GM12865 (cell line): ENCODE measurements around the gene KRABD2.

Source experiments
- DNase-seq: peaks from one replicate; pipeline ENCODE4 v3.0.0; 2010; ENCODE audit warnings: low read depth
- H3K4me3 ChIP-seq: 2 replicates; pipeline ENCODE4 v1.5.1; 2011; ENCODE audit warnings: mild to moderate bottlenecking, low read depth, low read length, control low read depth
- CTCF ChIP-seq: IDR thresholded peaks from 2 replicates; pipeline ENCODE4 v1.5.1; 2011; ENCODE audit warnings: low read length, control low read depth, low read depth, inconsistent platforms; ENCODE audit not compliant: insufficient read depth; ENCODE audit errors: missing control alignments

The KRABD2 gene

GRCh38 chr17:8413938-8414337 is 37.4 kb upstream of the KRABD2 start:
- TF ChIP-seq CTCF = no peak

GRCh38 chr17:8413328-8413727 is 36.8 kb upstream of the KRABD2 start:
- DNase-seq = no peak
- no peak for TF ChIP-seq CTCF
- no peak overlapping the region for H3K4me3 ChIP-seq

More at GRCh38 chr17:8413938-8414337, 37.4 kb upstream of the KRABD2 start:
- no peak overlapping the region for H3K4me3 ChIP-seq
- DNase-seq = no peak

GRCh38 chr17:8412089-8412488 is 35.6 kb upstream of the KRABD2 start:
- DNase-seq = no peak
- no peak for TF ChIP-seq CTCF
- no peak overlapping the region for H3K4me3 ChIP-seq

- H3K4me3 ChIP-seq = no peak overlapping the region
- no peak for DNase-seq
- TF ChIP-seq CTCF = no peak
Observed at GRCh38 chr17:8410883-8411238, 34.4 kb upstream of the KRABD2 start.

- H3K4me3 ChIP-seq = no peak overlapping the region
- peak; percentile 81 for DNase-seq
- TF ChIP-seq CTCF = peak; percentile 79
Observed at GRCh38 chr17:8409966-8410882, 33.7 kb upstream of the KRABD2 start.

GRCh38 chr17:8408371-8408770 is 31.9 kb upstream of the KRABD2 start:
- no peak for TF ChIP-seq CTCF
- DNase-seq = no peak
- H3K4me3 ChIP-seq = no peak overlapping the region

GRCh38 chr17:8406174-8406573 is 29.7 kb upstream of the KRABD2 start:
- no peak for DNase-seq
- no peak for TF ChIP-seq CTCF
- no peak overlapping the region for H3K4me3 ChIP-seq
